HG03159 (cell line): ENCODE results near the gene UEVLD.

Source experiments
- ATAC-seq: cut with Tn5 transposase; IDR thresholded peaks from one replicate; pipeline ENCODE4 v1.9.1; 2021; ENCODE audit warnings: mild to moderate bottlenecking, moderate library complexity; ENCODE audit not compliant: unreplicated experiment

Gene UEVLD

GRCh38 chr11:18502352-18502751, 86.2 kb downstream of the UEVLD start:
- ATAC-seq: no peak

GRCh38 chr11:18501629-18502028, 86.9 kb downstream of the UEVLD start:
- no peak for ATAC-seq

- no peak for ATAC-seq
Observed at GRCh38 chr11:18498039-18498438, 90.5 kb downstream of the UEVLD start.

GRCh38 chr11:18495703-18496102, 92.8 kb downstream of the UEVLD start:
- no peak for ATAC-seq

GRCh38 chr11:18495271-18495670, 93.3 kb downstream of the UEVLD start:
- ATAC-seq: no peak

- no peak for ATAC-seq
Observed at GRCh38 chr11:18493310-18493709, 95.2 kb downstream of the UEVLD start.

GRCh38 chr11:18492888-18493287, 95.6 kb downstream of the UEVLD start:
- ATAC-seq: no peak

- no peak for ATAC-seq
Observed at GRCh38 chr11:18491924-18492323, 96.6 kb downstream of the UEVLD start.

GRCh38 chr11:18490736-18491485, 97.6 kb downstream of the UEVLD start:
- no peak for ATAC-seq

GRCh38 chr11:18490319-18490718, 98.2 kb downstream of the UEVLD start:
- no peak for ATAC-seq

GRCh38 chr11:18485913-18486528, 102.5 kb downstream of the UEVLD start:
- no peak for ATAC-seq
